ENCODE measurements around the gene TSSK2. TPM values are rescaled to one million over a fixed set of nuclear protein-coding genes. Genes with fewer than 3 reads are reported as not detected.
"Not testable (repeated sequence)": the region's sequence is repeated elsewhere in the genome, so short reads cannot be mapped to it uniquely, and the experiment has no call there.

TSSK2 gene
- total RNA-seq, 1 experiment from 2014 or later: not detected

- no peak for ATAC-seq
- in situ Hi-C loops (cut with HindIII; ENCODE audit: low pct_unique_long_range_greater_than_20kb, low sequenced_read_pairs): no loop called here
- Histone ChIP-seq H3K4me1 (ENCODE audit: control insufficient read depth, insufficient read depth, low read length) (no peaks in the 10 kb centered on the region), H3K36me3 (ENCODE audit: control insufficient read depth, insufficient read depth, low read length) (no peaks in the 10 kb centered on the region), H3K27ac (ENCODE audit: low read length) (no peak overlapping the region), H3K9me3 (ENCODE audit: control insufficient read depth, insufficient read depth, low read depth, low read length) (no peaks in the 10 kb centered on the region), H3K4me3 (ENCODE audit: low read depth in 2 of 2, low read length in 2 of 2) (no peak overlapping the region), H3K27me3 (ENCODE audit: control insufficient read depth, insufficient read depth, low read length) (no peaks in the 10 kb centered on the region)
- BruUV-seq (replicated peaks): no TSS peak
- ChIA-PET POLR2A (no interaction called here), CTCF (no interaction called here)
- intact Hi-C loops (cut with micrococcal nuclease; ENCODE audit: unreplicated experiment): no loop called here
- DNase-seq (ENCODE audit: low read depth, low spot score): no peak
- no peak for TF ChIP-seq TCF7L2 (IDR thresholded peaks at IDR 0.05; ENCODE audit: low read depth, low read length)
These were observed 49.0 kb upstream of the TSSK2 start for GRCh38 chr22:19082101-19082500.

- DNase-seq (ENCODE audit: low read depth, low spot score) (no peak), ATAC-seq (no peak)
- Histone ChIP-seq H3K27me3 (ENCODE audit: control insufficient read depth, insufficient read depth, low read length) (no peaks in the 10 kb centered on the region), H3K4me1 (ENCODE audit: control insufficient read depth, insufficient read depth, low read length) (no peaks in the 10 kb centered on the region), H3K9me3 (ENCODE audit: control insufficient read depth, insufficient read depth, low read depth, low read length) (no peaks in the 10 kb centered on the region), H3K27ac (ENCODE audit: low read length) (no peak overlapping the region), H3K4me3 (ENCODE audit: low read depth in 2 of 2, low read length in 2 of 2) (no peak overlapping the region), H3K36me3 (ENCODE audit: control insufficient read depth, insufficient read depth, low read length) (no peaks in the 10 kb centered on the region)
- no TSS peak for BruUV-seq (replicated peaks)
- TF ChIP-seq REST (IDR thresholded peaks at IDR 0.05; ENCODE audit: insufficient read depth in 1 of 2, low read depth in 2 of 2, low read length in 1 of 2) (no peak), CTCF (IDR thresholded peaks at IDR 0.05) (no peak), TCF7L2 (IDR thresholded peaks at IDR 0.05; ENCODE audit: low read depth, low read length) (no peak), SIN3A (IDR thresholded peaks at IDR 0.05; ENCODE audit: borderline replicate concordance, insufficient read depth, low read depth, low read length) (no peak), POLR2AphosphoS5 (IDR thresholded peaks at IDR 0.05; ENCODE audit: low read depth, low read length) (no peak)
- CTCF ChIA-PET: no interaction called here
- intact Hi-C loops (cut with micrococcal nuclease; ENCODE audit: unreplicated experiment): no loop called here
- POLR2A ChIA-PET: no interaction called here
- in situ Hi-C loops (cut with HindIII; ENCODE audit: low pct_unique_long_range_greater_than_20kb, low sequenced_read_pairs): no loop called here
These were observed 48.3 kb upstream of the TSSK2 start for GRCh38 chr22:19082793-19083192.

GRCh38 chr22:19084126-19084525 lies 47.0 kb upstream of the TSSK2 start:
- CTCF ChIA-PET; H3K4me1 ChIP-seq (ENCODE audit: control insufficient read depth, insufficient read depth, low read length); POLR2A ChIA-PET; H3K27me3 ChIP-seq (ENCODE audit: control insufficient read depth, insufficient read depth, low read length); H3K27ac ChIP-seq (ENCODE audit: low read length); intact Hi-C loops (cut with micrococcal nuclease; ENCODE audit: unreplicated experiment); DNase-seq (ENCODE audit: low read depth, low spot score); H3K36me3 ChIP-seq (ENCODE audit: control insufficient read depth, insufficient read depth, low read length); ATAC-seq; in situ Hi-C loops (cut with HindIII; ENCODE audit: low pct_unique_long_range_greater_than_20kb, low sequenced_read_pairs); BruUV-seq (replicated peaks); H3K9me3 ChIP-seq (ENCODE audit: control insufficient read depth, insufficient read depth, low read depth, low read length); H3K4me3 ChIP-seq (ENCODE audit: low read depth in 2 of 2, low read length in 2 of 2): not testable (repeated sequence)

- H3K27ac ChIP-seq (ENCODE audit: low read length); in situ Hi-C loops (cut with HindIII; ENCODE audit: low pct_unique_long_range_greater_than_20kb, low sequenced_read_pairs); BruUV-seq (replicated peaks); H3K27me3 ChIP-seq (ENCODE audit: control insufficient read depth, insufficient read depth, low read length); ATAC-seq; H3K4me1 ChIP-seq (ENCODE audit: control insufficient read depth, insufficient read depth, low read length); H3K9me3 ChIP-seq (ENCODE audit: control insufficient read depth, insufficient read depth, low read depth, low read length); H3K36me3 ChIP-seq (ENCODE audit: control insufficient read depth, insufficient read depth, low read length); intact Hi-C loops (cut with micrococcal nuclease; ENCODE audit: unreplicated experiment); H3K4me3 ChIP-seq (ENCODE audit: low read depth in 2 of 2, low read length in 2 of 2); CTCF ChIA-PET; DNase-seq (ENCODE audit: low read depth, low spot score): not testable (repeated sequence)
- POLR2A ChIA-PET: interaction anchor here (0.7 kb wide), 1 partner anchor 12 kb away, joined by 6 read pairs; no protein-coding TSS in a partner anchor
These were observed 46.5 kb upstream of the TSSK2 start for GRCh38 chr22:19084586-19084985.
